Measurements from ENCODE around the gene CDH15.

The CDH15 gene

DNA sequence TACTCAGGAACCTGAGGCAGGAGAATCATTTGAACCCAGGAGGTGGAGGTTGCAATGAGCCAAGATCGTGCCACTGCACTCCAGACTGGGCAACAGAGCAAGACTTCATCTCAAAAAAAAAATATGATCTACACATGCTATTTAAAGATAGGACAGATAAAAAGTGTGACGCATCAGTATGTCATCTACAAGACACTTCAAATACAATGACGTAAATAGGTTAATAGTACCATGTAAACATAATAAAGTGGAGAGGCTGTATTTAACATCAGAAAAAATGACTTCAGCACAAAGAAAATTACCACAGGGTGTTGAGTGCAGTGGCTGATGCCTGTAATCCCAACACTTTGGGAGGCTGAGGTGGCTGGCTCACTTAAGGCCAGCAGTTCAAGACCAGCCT lies 66.2 kb downstream of the CDH15 start:
- H3K27ac ChIP-seq (ENCODE audit: low read depth, low read length), result no peak overlapping the region
- H4K20me1 ChIP-seq (ENCODE audit: low read depth, low read length), result no peaks in the 10 kb centered on the region
- no peaks in the 10 kb centered on the region for H3K9me3 ChIP-seq (ENCODE audit: insufficient read depth, low read length)

DNA sequence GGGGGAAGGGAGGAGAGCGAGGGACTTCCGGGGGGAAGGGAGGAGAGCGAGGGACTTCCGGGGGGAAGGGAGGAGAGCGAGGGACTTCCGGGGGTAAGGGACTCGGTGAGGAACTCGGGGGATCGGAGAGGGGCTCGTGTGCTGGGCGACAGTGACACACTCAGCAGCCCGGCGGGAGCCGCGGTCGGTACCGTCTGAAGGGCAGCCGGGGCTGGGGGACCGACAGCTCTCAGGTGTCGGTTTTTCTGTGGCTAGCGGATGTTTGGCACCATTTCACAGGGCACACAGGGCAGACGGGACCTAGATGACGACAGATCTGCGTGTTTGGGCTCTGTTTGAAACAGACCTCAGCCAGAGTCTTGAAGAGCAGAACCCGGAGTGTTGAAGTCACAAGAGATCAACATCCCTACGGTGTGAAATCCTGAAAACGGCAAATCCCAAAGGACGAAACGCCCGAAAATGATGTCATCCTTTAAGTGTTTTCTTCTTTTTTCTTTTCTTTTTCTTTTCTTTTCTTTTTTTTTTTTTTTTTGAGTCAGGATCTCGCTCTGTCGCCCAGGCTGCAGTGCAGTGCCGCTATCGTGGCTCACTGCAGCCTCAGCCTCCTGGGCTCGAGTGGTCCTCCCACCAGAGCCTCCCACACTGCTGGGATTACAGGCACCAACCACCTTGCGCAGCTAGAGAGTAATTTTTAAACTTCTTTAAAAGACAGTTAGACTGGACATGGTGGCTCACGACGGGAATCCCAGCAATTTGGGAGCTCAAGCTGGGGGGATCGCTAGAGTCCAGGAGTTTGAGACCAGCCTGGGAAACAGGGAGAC lies 69.8 kb downstream of the CDH15 start:
- H3K9ac ChIP-seq (ENCODE audit: low read length), result peak overlapping the region; percentile 74
- no peaks in the 10 kb centered on the region for H4K20me1 ChIP-seq (ENCODE audit: low read depth, low read length)
- H3K9me3 ChIP-seq (ENCODE audit: insufficient read depth, low read length), result no peaks in the 10 kb centered on the region
- H3K9me2 ChIP-seq (replicated peaks; ENCODE audit: insufficient read depth, low read length), result no peaks in the 10 kb centered on the region
- H3K4me2 ChIP-seq (ENCODE audit: low read depth, low read length, poor library complexity, severe bottlenecking), result peak overlapping the region; percentile 75
- no peaks in the 10 kb centered on the region; the same call in 1 of the 2 replicates for H3F3A ChIP-seq (ENCODE audit: insufficient read depth)
- H3K36me3 ChIP-seq (ENCODE audit: low read length), result no peaks in the 10 kb centered on the region
- H3K27me3 ChIP-seq (ENCODE audit: low read length), result no peaks in the 10 kb centered on the region
- H2AFZ ChIP-seq (ENCODE audit: low read depth, low read length, severe bottlenecking), result peak overlapping the region; percentile 73
- peak overlapping the region; percentile 78 for H3K27ac ChIP-seq (ENCODE audit: low read depth, low read length)
- TF ChIP-seq EZH2phosphoT487 (conservative IDR thresholded peaks at IDR 0.05; ENCODE audit: low read length), result no peak
- TF ChIP-seq, protein P1, sequence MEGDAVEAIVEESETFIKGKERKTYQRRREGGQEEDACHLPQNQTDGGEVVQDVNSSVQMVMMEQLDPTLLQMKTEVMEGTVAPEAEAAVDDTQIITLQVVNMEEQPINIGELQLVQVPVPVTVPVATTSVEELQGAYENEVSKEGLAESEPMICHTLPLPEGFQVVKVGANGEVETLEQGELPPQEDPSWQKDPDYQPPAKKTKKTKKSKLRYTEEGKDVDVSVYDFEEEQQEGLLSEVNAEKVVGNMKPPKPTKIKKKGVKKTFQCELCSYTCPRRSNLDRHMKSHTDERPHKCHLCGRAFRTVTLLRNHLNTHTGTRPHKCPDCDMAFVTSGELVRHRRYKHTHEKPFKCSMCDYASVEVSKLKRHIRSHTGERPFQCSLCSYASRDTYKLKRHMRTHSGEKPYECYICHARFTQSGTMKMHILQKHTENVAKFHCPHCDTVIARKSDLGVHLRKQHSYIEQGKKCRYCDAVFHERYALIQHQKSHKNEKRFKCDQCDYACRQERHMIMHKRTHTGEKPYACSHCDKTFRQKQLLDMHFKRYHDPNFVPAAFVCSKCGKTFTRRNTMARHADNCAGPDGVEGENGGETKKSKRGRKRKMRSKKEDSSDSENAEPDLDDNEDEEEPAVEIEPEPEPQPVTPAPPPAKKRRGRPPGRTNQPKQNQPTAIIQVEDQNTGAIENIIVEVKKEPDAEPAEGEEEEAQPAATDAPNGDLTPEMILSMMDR (IDR thresholded peaks at IDR 0.05; ENCODE audit: insufficient read depth, low read length, poor library complexity, severe bottlenecking), result no peak
- no peaks in the 10 kb centered on the region; the same call in 1 of the 2 replicates for H3K79me2 ChIP-seq (ENCODE audit: insufficient read depth, low read length)
- peak overlapping the region; percentile 74 for H3K4me3 ChIP-seq (ENCODE audit: insufficient read depth, low read length, poor library complexity, severe bottlenecking)

More for the DNA sequence above, 66.2 kb downstream of the CDH15 start:
- no peak overlapping the region for H3K4me2 ChIP-seq (ENCODE audit: low read depth, low read length, poor library complexity, severe bottlenecking)
- H3K4me3 ChIP-seq (ENCODE audit: insufficient read depth, low read length, poor library complexity, severe bottlenecking), result no peak overlapping the region
- H3K9me2 ChIP-seq (replicated peaks; ENCODE audit: insufficient read depth, low read length), result no peaks in the 10 kb centered on the region
- no peaks in the 10 kb centered on the region; the same call in 1 of the 2 replicates for H3K79me2 ChIP-seq (ENCODE audit: insufficient read depth, low read length)
- H2AFZ ChIP-seq (ENCODE audit: low read depth, low read length, severe bottlenecking), result no peak overlapping the region
- TF ChIP-seq EZH2phosphoT487 (conservative IDR thresholded peaks at IDR 0.05; ENCODE audit: low read length), result no peak
- TF ChIP-seq, protein P1 (IDR thresholded peaks at IDR 0.05; ENCODE audit: insufficient read depth, low read length, poor library complexity, severe bottlenecking), result no peak
- no peaks in the 10 kb centered on the region for H3K36me3 ChIP-seq (ENCODE audit: low read length)
- H3K9ac ChIP-seq (ENCODE audit: low read length), result no peak overlapping the region
- H3F3A ChIP-seq (ENCODE audit: insufficient read depth), result no peaks in the 10 kb centered on the region; the same call in 1 of the 2 replicates
- H3K27me3 ChIP-seq (ENCODE audit: low read length), result no peaks in the 10 kb centered on the region

DNA sequence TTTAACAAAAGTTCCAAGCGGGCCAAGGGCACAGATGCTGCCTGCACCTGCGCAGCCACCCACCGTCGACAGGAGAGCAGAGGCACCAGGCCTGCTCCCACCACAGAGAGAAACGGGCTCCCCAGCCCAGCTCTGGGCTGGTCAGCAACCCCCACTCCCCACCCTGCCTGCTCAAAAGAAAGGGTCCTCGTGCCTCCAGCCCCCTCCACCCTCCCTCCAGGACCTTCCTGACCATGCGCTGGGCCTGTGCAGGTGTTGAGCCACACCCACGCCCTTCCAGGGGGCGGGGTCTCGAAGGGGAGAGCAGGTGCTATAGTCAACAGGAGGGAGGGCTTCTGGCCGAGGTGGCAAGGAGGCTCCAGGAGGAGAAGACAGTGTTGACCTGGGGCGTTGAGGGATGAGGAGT lies 71.2 kb downstream of the CDH15 start:
- H3K4me2 ChIP-seq (ENCODE audit: low read depth, low read length, poor library complexity, severe bottlenecking), result no peak overlapping the region
- H3K27me3 ChIP-seq (ENCODE audit: low read length), result no peaks in the 10 kb centered on the region
- no peak overlapping the region for H2AFZ ChIP-seq (ENCODE audit: low read depth, low read length, severe bottlenecking)
- H3K27ac ChIP-seq (ENCODE audit: low read depth, low read length), result no peak overlapping the region
- no peak overlapping the region for H3K9ac ChIP-seq (ENCODE audit: low read length)
- no peaks in the 10 kb centered on the region; the same call in 1 of the 2 replicates for H3K79me2 ChIP-seq (ENCODE audit: insufficient read depth, low read length)
- TF ChIP-seq, protein P1 (IDR thresholded peaks at IDR 0.05; ENCODE audit: insufficient read depth, low read length, poor library complexity, severe bottlenecking), result no peak
- no peak for TF ChIP-seq EZH2phosphoT487 (conservative IDR thresholded peaks at IDR 0.05; ENCODE audit: low read length)
- H3K4me3 ChIP-seq (ENCODE audit: insufficient read depth, low read length, poor library complexity, severe bottlenecking), result no peak overlapping the region
- H3K9me3 ChIP-seq (ENCODE audit: insufficient read depth, low read length), result no peaks in the 10 kb centered on the region
- no peaks in the 10 kb centered on the region; the same call in 1 of the 2 replicates for H3F3A ChIP-seq (ENCODE audit: insufficient read depth)
- H3K36me3 ChIP-seq (ENCODE audit: low read length), result no peaks in the 10 kb centered on the region
- H4K20me1 ChIP-seq (ENCODE audit: low read depth, low read length), result no peaks in the 10 kb centered on the region
- no peaks in the 10 kb centered on the region for H3K9me2 ChIP-seq (replicated peaks; ENCODE audit: insufficient read depth, low read length)

Measured in SU-DHL-6 (cell line).